Upper lobe of left lung (tissue), 4 donors: Measurements from ENCODE around the gene ZNF697.

Experiments used
- CTCF ChIP-seq, 6 experiments: fragments of 450-650 bp in 4 of 6; fragments of 200-600 bp in 2 of 6; sonication (generic) in 2 of 6; IDR thresholded peaks; one replicate each; pipeline ENCODE4 v1.5.1; 2016 to 2019; ENCODE audit warnings: antibody characterized with exemption in 6 of 6
- EP300 ChIP-seq, 4 donors: sonication (generic); formaldehyde crosslinking; IDR thresholded peaks; one replicate each; pipeline ENCODE4 v1.5.1; 2017; ENCODE audit warnings: antibody characterized with exemption in 4 of 4, control low read depth in 2 of 4
- POLR2A ChIP-seq, 4 donors: fragments of 450-650 bp; IDR thresholded peaks; one replicate each; pipeline ENCODE4 v1.5.1; 2016 to 2017; ENCODE audit warnings: antibody characterized with exemption in 4 of 4, mild to moderate bottlenecking in 2 of 4
- POLR2AphosphoS5 ChIP-seq, 2 donors: sonication (generic); formaldehyde crosslinking; IDR thresholded peaks; one replicate each; pipeline ENCODE4 v1.5.1; 2017; ENCODE audit warnings: antibody characterized with exemption in 2 of 2

DNA sequence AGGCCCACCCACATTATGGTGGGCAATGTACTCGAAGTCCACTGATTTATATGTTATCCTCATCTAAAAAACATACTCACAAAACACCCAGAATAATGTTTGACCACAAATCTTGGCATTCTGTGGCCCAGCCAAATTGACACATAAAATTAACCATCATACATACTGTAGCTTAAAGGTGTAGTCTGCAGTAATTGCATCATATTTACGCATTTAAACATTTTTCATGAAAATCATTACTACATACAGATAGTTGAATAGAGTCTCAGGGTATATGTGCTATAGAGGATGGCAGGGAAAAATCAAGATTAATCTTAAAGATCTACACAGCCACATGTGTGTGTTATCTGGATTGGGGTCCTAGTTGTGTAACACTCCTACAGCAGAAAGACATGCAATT lies 14.5 kb downstream of the ZNF697 start:
- TF ChIP-seq CTCF (IDR thresholded peaks at IDR 0.05) (no peak), POLR2A (IDR thresholded peaks at IDR 0.05) (no peak), EP300 (IDR thresholded peaks at IDR 0.05) (no peak), POLR2AphosphoS5 (IDR thresholded peaks at IDR 0.05) (no peak)
